HEK293T (cell line): ENCODE results near the gene SIT1.

Source experiments
- CTCF ChIA-PET: fragments of 350-600 bp; formaldehyde crosslinking; extraction: SDS; loops from one replicate; lab custom pipeline; 2021; ENCODE audit warnings: antibody characterized with exemption, inconsistent platforms; lab: Yijun Ruan, JAX
- POLR2A ChIA-PET: fragments of 350-600 bp; formaldehyde crosslinking; extraction: SDS; loops from one replicate; lab custom pipeline; 2020; ENCODE audit warnings: antibody characterized with exemption, inconsistent platforms; lab: Yijun Ruan, JAX
- DNase-seq: peaks from one replicate; pipeline ENCODE4 v3.0.0; 2012; ENCODE audit warnings: mixed read lengths; ENCODE audit errors: extremely low spot score
- ARNT ChIP-seq: fragments of 450-650 bp; IDR thresholded peaks from 2 replicates; pipeline ENCODE4 v1.6.1; 2017; ENCODE audit warnings: mild to moderate bottlenecking
- BHLHE40 ChIP-seq: fragments of 450-650 bp; IDR thresholded peaks from 2 replicates; pipeline ENCODE4 v1.6.1; 2016; ENCODE audit warnings: mild to moderate bottlenecking, moderate library complexity, borderline replicate concordance
- CTBP1 ChIP-seq: fragments of 450-650 bp; IDR thresholded peaks from 2 replicates; pipeline ENCODE4 v1.6.1; 2016; ENCODE audit warnings: borderline replicate concordance
- ELF4 ChIP-seq: fragments of 450-650 bp; IDR thresholded peaks from 2 replicates; pipeline ENCODE4 v1.6.1; 2017; ENCODE audit warnings: antibody characterized with exemption
- FOXA1 ChIP-seq: fragments of 450-650 bp; IDR thresholded peaks from 2 replicates; pipeline ENCODE4 v1.6.1; 2016; ENCODE audit warnings: mild to moderate bottlenecking
- FOXK2 ChIP-seq: fragments of 450-650 bp; IDR thresholded peaks from 2 replicates; pipeline ENCODE4 v1.6.1; 2016; ENCODE audit warnings: mild to moderate bottlenecking
- FOXM1 ChIP-seq: fragments of 450-650 bp; IDR thresholded peaks from 2 replicates; pipeline ENCODE4 v1.6.1; 2017; ENCODE audit warnings: mild to moderate bottlenecking, borderline replicate concordance
- HDGF ChIP-seq: fragments of 450-650 bp; IDR thresholded peaks from 2 replicates; pipeline ENCODE4 v1.6.1; 2017; ENCODE audit warnings: antibody characterized with exemption, borderline replicate concordance
- L3MBTL2 ChIP-seq: fragments of 450-650 bp; conservative IDR thresholded peaks from 2 replicates; pipeline ENCODE4 v1.6.1; 2016; ENCODE audit warnings: mild to moderate bottlenecking
- LEF1 ChIP-seq: fragments of 450-650 bp; IDR thresholded peaks from 2 replicates; pipeline ENCODE4 v1.6.1; 2017; ENCODE audit warnings: mild to moderate bottlenecking, borderline replicate concordance
- NFRKB ChIP-seq: fragments of 450-650 bp; IDR thresholded peaks from 2 replicates; pipeline ENCODE4 v1.6.1; 2016; ENCODE audit warnings: mild to moderate bottlenecking, moderate library complexity
- SP1 ChIP-seq: fragments of 450-650 bp; IDR thresholded peaks from 2 replicates; pipeline ENCODE4 v1.6.1; 2017
- SUZ12 ChIP-seq: fragments of 450-650 bp; IDR thresholded peaks from 2 replicates; pipeline ENCODE4 v1.6.1; 2016; ENCODE audit warnings: mild to moderate bottlenecking
- TARDBP ChIP-seq: fragments of 450-650 bp; IDR thresholded peaks from 2 replicates; pipeline ENCODE4 v1.6.1; 2016
- ZNF384 ChIP-seq: fragments of 450-650 bp; IDR thresholded peaks from 2 replicates; pipeline ENCODE4 v1.6.1; 2016
- TF ChIP-seq, protein P1 (sequence below): fragments of 450-650 bp; IDR thresholded peaks from 2 replicates; pipeline ENCODE4 v1.6.1; 2016

The SIT1 gene

DNA sequence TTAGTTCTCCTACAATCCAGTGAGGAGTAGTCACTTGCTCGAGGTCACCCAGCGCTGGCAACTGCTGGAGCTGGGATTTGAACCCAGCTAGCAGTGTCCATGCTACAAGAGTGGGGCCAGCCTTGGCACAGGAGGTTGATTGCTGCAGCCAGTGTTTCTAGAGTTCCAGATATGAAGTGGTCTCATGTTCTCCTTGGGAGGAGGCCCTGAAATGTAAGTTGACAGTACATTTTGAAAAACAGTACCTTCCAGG lies 8.2 kb upstream of the SIT1 start:
- ChIA-PET CTCF (interaction anchor here (0.8 to 3.4 kb wide), 3 partner anchors 12 to 37 kb away, joined by 3 to 16 read pairs (median 5); no protein-coding TSS in a partner anchor), POLR2A (interaction anchor here (0.7 to 5.2 kb wide), 5 partner anchors 12 to 73 kb away, joined by 3 to 35 read pairs (median 10); partner anchors contain the start of genes CREB3 and TLN1)
- DNase-seq: no peak
- TF ChIP-seq SUZ12 (no peak), LEF1 (no peak), FOXA1 (no peak), ELF4 (no peak), FOXM1 (no peak), ZNF384 (no peak), SP1 (no peak), TARDBP (no peak), HDGF (no peak), L3MBTL2 (no peak)
- TF ChIP-seq, protein P1, sequence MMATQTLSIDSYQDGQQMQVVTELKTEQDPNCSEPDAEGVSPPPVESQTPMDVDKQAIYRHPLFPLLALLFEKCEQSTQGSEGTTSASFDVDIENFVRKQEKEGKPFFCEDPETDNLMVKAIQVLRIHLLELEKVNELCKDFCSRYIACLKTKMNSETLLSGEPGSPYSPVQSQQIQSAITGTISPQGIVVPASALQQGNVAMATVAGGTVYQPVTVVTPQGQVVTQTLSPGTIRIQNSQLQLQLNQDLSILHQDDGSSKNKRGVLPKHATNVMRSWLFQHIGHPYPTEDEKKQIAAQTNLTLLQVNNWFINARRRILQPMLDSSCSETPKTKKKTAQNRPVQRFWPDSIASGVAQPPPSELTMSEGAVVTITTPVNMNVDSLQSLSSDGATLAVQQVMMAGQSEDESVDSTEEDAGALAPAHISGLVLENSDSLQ: no peak

DNA sequence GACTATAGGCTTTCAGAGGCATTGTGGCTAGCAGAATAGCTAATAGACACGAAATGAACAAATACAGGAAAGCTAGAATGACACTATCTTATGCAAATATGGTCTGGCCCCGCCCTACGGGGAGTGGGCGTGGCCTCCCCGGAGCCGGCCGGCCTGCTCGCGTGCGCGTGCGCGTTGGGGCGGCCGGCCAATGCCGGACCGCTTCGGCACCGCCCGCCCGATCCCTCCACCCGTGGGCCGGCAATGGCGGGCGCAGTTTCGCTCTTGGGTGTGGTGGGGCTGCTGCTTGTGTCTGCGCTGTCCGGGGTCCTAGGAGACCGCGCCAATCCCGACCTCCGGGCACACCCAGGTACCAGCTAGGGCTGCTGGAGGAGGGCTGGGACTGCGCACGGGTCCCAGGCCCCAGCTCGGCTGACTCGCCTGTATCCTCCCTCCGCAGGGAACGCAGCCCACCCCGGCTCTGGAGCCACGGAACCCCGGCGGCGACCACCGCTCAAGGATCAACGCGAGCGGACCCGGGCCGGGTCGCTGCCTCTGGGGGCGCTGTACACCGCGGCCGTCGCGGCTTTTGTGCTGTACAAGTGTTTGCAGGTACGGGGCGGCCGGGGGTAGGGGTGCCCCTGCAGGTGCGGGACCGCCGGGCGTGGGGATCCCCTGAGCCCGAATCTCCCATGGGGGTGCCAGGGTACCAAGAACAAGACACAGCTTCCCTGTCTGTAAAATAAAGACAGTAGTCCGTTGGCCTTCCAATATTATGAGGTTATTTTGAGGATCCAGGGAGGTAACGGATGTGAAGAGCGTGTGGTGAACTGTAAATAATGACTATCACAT lies 7.6 kb upstream of the SIT1 start, which contains the start of gene CCDC107:
TSS of gene CCDC107 (plus strand) at position 156 of the 831 bp plus-strand sequence. CDS start at position 244, 88 bp downstream.
- TF ChIP-seq LEF1 (no peak), CTBP1 (peak; percentile 23; the same call in 1 of the 2 replicates)
- ChIA-PET POLR2A (interaction anchor here (0.6 to 5.2 kb wide), 9 partner anchors 11 to 74 kb away, joined by 3 to 35 read pairs (median 4); partner anchors contain the start of genes CREB3 and TLN1), CTCF (interaction anchor here (0.7 to 3.4 kb wide), 4 partner anchors 12 to 87 kb away, joined by 3 to 16 read pairs (median 4); no protein-coding TSS in a partner anchor)
- peak; percentile 97 for DNase-seq

DNA sequence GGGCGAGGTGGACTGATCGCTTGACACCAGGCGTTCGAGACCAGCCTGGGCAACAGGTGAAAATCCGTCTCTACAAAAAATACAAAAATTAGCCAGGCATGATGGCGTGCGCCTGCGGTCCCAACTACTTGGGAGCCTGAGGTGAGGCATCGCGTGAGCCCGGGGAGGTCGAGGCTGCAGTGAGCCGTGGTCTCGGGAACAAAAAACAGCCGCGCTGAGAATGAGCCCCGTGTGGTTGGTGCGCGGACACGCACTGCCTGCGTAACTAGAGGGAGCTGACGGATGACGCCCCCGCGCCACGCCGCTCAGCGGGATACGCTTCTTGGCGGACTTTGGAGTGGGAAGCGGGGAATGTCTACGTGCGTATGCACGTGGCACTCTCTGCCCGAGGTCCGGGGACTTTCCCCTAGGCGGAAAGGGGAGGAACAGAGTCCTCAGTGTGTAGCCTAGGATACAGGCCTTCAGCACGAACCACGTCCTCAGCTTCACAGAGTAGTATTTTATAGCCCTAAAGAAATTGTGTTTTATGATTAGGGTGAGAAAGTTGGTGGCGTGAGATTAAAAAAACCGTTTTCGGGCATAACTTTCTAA lies 6.9 kb upstream of the SIT1 start, which contains the start of gene RMRP:
TSS of gene RMRP (minus strand) at position 474 of the 591 bp plus-strand sequence.
- POLR2A ChIA-PET: interaction anchor here (0.6 to 5.2 kb wide), 7 partner anchors 10 to 75 kb away, joined by 3 to 35 read pairs (median 4); partner anchors contain the start of genes CREB3 and TLN1
- TF ChIP-seq ELF4: no peak
- no peak for TF ChIP-seq ZNF384
- 0 out of 2 replicates have a peak, but pooled peaks have one; percentile 35 for TF ChIP-seq TARDBP
- peak; percentile 99 for TF ChIP-seq L3MBTL2
- TF ChIP-seq FOXA1: no peak
- TF ChIP-seq, protein P1: peak; percentile 81
- TF ChIP-seq SUZ12: no peak
- peak; percentile 35; the same call in 1 of the 2 replicates for TF ChIP-seq CTBP1
- peak; percentile 83 for TF ChIP-seq ARNT
- DNase-seq: peak; percentile 89
- CTCF ChIA-PET: interaction anchor here (0.7 to 3.4 kb wide), 4 partner anchors 11 to 87 kb away, joined by 3 to 16 read pairs (median 4); partner anchors contain the start of gene CREB3

DNA sequence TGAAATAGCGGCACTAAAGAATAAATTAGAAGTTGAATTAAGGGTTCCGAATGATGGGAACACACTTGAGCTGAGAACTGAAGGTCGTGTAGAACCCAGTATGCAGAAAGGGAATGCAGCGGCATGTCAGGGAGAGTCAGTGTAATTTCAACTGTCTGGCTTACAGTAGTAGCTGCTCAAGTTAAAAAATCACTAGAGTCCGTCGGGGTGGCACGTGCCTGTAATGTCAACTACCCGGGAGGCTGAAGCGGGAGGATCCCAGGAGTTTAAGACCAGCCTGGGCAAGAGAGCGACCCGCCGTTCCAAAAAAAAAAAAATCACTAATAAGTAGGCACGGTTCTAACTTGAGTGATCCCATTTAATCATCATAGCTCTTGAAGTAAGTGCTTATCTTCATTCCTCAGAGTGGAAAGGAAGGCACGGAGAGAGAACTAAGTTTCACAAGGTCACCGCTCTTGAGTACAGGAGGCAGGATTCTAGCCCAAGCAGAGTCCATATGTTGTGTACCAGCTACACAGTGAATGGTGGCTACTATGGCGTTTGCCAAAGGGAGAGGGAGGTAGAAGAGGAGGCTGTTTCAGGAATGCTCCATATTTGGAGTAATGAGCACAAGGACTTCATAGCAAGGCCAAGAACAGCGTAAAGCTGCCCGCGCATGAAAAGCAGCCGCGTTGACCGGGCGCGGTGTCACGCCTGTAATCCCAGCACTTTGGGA lies 6.3 kb upstream of the SIT1 start:
- POLR2A ChIA-PET: interaction anchor here (1.0 to 5.2 kb wide), 6 partner anchors 10 to 75 kb away, joined by 3 to 35 read pairs (median 7); partner anchors contain the start of genes CREB3 and TLN1
- TF ChIP-seq BHLHE40 (no peak), TARDBP (no peak), L3MBTL2 (no peak; the same call in 1 of the 2 replicates), HDGF (no peak), ARNT (no peak), SP1 (no peak)
- no peak for DNase-seq
- CTCF ChIA-PET: interaction anchor here (1.0 to 3.4 kb wide), 2 partner anchors 10 to 76 kb away, joined by 3 to 16 read pairs; partner anchors contain the start of gene CREB3

DNA sequence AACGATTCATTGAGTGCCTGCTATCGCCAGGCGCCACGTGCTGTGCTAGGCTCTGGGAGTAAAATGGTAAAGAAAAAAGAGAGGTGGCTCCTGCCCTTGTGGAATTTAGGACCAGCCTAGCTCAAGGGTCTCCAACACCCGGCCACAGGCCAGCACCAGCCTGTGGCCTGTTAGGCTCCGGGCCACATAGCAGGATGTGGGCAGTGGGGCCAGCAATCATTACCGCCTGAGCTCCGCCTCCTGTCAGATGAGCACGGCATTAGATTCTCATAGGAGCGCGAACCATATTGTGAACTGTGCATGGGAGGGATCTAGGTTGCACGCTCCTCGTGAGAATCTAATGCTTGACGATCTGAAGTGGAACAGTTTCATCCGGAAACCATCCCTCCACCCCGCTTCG lies 5.6 kb upstream of the SIT1 start:
- no peak for DNase-seq
- POLR2A ChIA-PET: interaction anchor here (0.7 to 5.2 kb wide), 3 partner anchors 8 to 88 kb away, joined by 3 to 35 read pairs (median 5); partner anchors contain the start of gene ARHGEF39
- no peak for TF ChIP-seq CTBP1
- no peak for TF ChIP-seq FOXK2
- TF ChIP-seq FOXA1: no peak
- TF ChIP-seq ZNF384: no peak
- TF ChIP-seq, protein P1: no peak
- TF ChIP-seq BHLHE40: no peak
- TF ChIP-seq LEF1: no peak
- no peak for TF ChIP-seq ARNT
- TF ChIP-seq SP1: no peak
- no peak for TF ChIP-seq ELF4
- TF ChIP-seq TARDBP: no peak
- TF ChIP-seq L3MBTL2: no peak
- TF ChIP-seq HDGF: no peak
- TF ChIP-seq FOXM1: no peak
- TF ChIP-seq SUZ12: no peak
- TF ChIP-seq NFRKB: no peak
- CTCF ChIA-PET: interaction anchor here (0.9 to 3.4 kb wide), 3 partner anchors 10 to 76 kb away, joined by 3 to 16 read pairs (median 3); partner anchors contain the start of gene CREB3
